Measurements from ENCODE around the gene SVOPL.
"Not testable (repeated sequence)": the region's sequence is repeated elsewhere in the genome, so short reads cannot be mapped to it uniquely, and the experiment has no call there.

SVOPL gene

GRCh38 chr7:138735399-138735798 lies 34.2 kb upstream of the SVOPL start:
- Histone ChIP-seq H3K27me3 (ENCODE audit: control insufficient read depth, insufficient read depth, low read length, poor library complexity, severe bottlenecking) (no peaks in the 10 kb centered on the region), H3K4me3 (ENCODE audit: insufficient read depth, low read depth, low read length) (no peak overlapping the region), H3K36me3 (ENCODE audit: control insufficient read depth, insufficient read depth, low read length) (no peaks in the 10 kb centered on the region), H3K27ac (ENCODE audit: insufficient read depth, low read depth, low read length, poor library complexity, severe bottlenecking) (no peak overlapping the region), H3K4me1 (ENCODE audit: control insufficient read depth, insufficient read depth, low read length) (no peaks in the 10 kb centered on the region), H3K9me3 (ENCODE audit: control insufficient read depth, low read length) (no peaks in the 10 kb centered on the region)
- WGBS, 2 experiments = 70 to 71% methylated on average over 6 of the region's 6 CpGs

GRCh38 chr7:138731733-138732132 lies 30.6 kb upstream of the SVOPL start:
- H3K4me1 ChIP-seq (ENCODE audit: control insufficient read depth, insufficient read depth, low read length); H3K4me3 ChIP-seq (ENCODE audit: insufficient read depth, low read depth, low read length); H3K27me3 ChIP-seq (ENCODE audit: control insufficient read depth, insufficient read depth, low read length, poor library complexity, severe bottlenecking); H3K27ac ChIP-seq (ENCODE audit: insufficient read depth, low read depth, low read length, poor library complexity, severe bottlenecking); H3K9me3 ChIP-seq (ENCODE audit: control insufficient read depth, low read length); H3K36me3 ChIP-seq (ENCODE audit: control insufficient read depth, insufficient read depth, low read length): not testable (repeated sequence)
- WGBS, 2 experiments = 95 to 96% methylated on average over 5 of the region's 5 CpGs

GRCh38 chr7:138729444-138729843 lies 28.3 kb upstream of the SVOPL start:
- H3K4me3 ChIP-seq (ENCODE audit: insufficient read depth, low read depth, low read length) = no peak overlapping the region
- H3K4me1 ChIP-seq (ENCODE audit: control insufficient read depth, insufficient read depth, low read length) = no peaks in the 10 kb centered on the region
- H3K27ac ChIP-seq (ENCODE audit: insufficient read depth, low read depth, low read length, poor library complexity, severe bottlenecking) = no peak overlapping the region
- H3K27me3 ChIP-seq (ENCODE audit: control insufficient read depth, insufficient read depth, low read length, poor library complexity, severe bottlenecking) = no peaks in the 10 kb centered on the region
- WGBS, 2 experiments = 90 to 91% methylated on average over 9 of the region's 9 CpGs
- H3K36me3 ChIP-seq (ENCODE audit: control insufficient read depth, insufficient read depth, low read length) = no peaks in the 10 kb centered on the region
- no peaks in the 10 kb centered on the region for H3K9me3 ChIP-seq (ENCODE audit: control insufficient read depth, low read length)

- 93 to 96% methylated on average over 10 of the region's 10 CpGs for WGBS, 2 experiments
- Histone ChIP-seq H3K4me3 (ENCODE audit: insufficient read depth, low read depth, low read length) (no peak overlapping the region), H3K9me3 (ENCODE audit: control insufficient read depth, low read length) (no peaks in the 10 kb centered on the region), H3K27ac (ENCODE audit: insufficient read depth, low read depth, low read length, poor library complexity, severe bottlenecking) (no peak overlapping the region), H3K36me3 (ENCODE audit: control insufficient read depth, insufficient read depth, low read length) (no peaks in the 10 kb centered on the region), H3K27me3 (ENCODE audit: control insufficient read depth, insufficient read depth, low read length, poor library complexity, severe bottlenecking) (no peaks in the 10 kb centered on the region), H3K4me1 (ENCODE audit: control insufficient read depth, insufficient read depth, low read length) (no peaks in the 10 kb centered on the region)
These were observed 26.4 kb upstream of the SVOPL start for GRCh38 chr7:138727336-138728099.

- 80 to 84% methylated on average over 9 of the region's 9 CpGs for WGBS, 2 experiments
These were observed 25.1 kb upstream of the SVOPL start for GRCh38 chr7:138726288-138726687.

GRCh38 chr7:138720286-138720685 lies 19.1 kb upstream of the SVOPL start:
- no peaks in the 10 kb centered on the region for H3K36me3 ChIP-seq (ENCODE audit: control insufficient read depth, insufficient read depth, low read length)
- no peak overlapping the region for H3K27ac ChIP-seq (ENCODE audit: insufficient read depth, low read depth, low read length, poor library complexity, severe bottlenecking)
- no peaks in the 10 kb centered on the region for H3K4me1 ChIP-seq (ENCODE audit: control insufficient read depth, insufficient read depth, low read length)
- H3K27me3 ChIP-seq (ENCODE audit: control insufficient read depth, insufficient read depth, low read length, poor library complexity, severe bottlenecking) = no peaks in the 10 kb centered on the region
- WGBS, 2 experiments = 83 to 86% methylated on average over 4 of the region's 4 CpGs
- H3K9me3 ChIP-seq (ENCODE audit: control insufficient read depth, low read length) = no peaks in the 10 kb centered on the region
- no peak overlapping the region for H3K4me3 ChIP-seq (ENCODE audit: insufficient read depth, low read depth, low read length)

More at GRCh38 chr7:138726288-138726687, 25.1 kb upstream of the SVOPL start:
- Histone ChIP-seq H3K27ac (ENCODE audit: insufficient read depth, low read depth, low read length, poor library complexity, severe bottlenecking) (no peak overlapping the region), H3K4me1 (ENCODE audit: control insufficient read depth, insufficient read depth, low read length) (no peaks in the 10 kb centered on the region), H3K9me3 (ENCODE audit: control insufficient read depth, low read length) (no peaks in the 10 kb centered on the region), H3K4me3 (ENCODE audit: insufficient read depth, low read depth, low read length) (no peak overlapping the region), H3K27me3 (ENCODE audit: control insufficient read depth, insufficient read depth, low read length, poor library complexity, severe bottlenecking) (no peaks in the 10 kb centered on the region), H3K36me3 (ENCODE audit: control insufficient read depth, insufficient read depth, low read length) (no peaks in the 10 kb centered on the region)

- Histone ChIP-seq H3K9me3 (ENCODE audit: control insufficient read depth, low read length) (no peaks in the 10 kb centered on the region), H3K4me3 (ENCODE audit: insufficient read depth, low read depth, low read length) (no peak overlapping the region), H3K36me3 (ENCODE audit: control insufficient read depth, insufficient read depth, low read length) (no peaks in the 10 kb centered on the region), H3K27me3 (ENCODE audit: control insufficient read depth, insufficient read depth, low read length, poor library complexity, severe bottlenecking) (no peaks in the 10 kb centered on the region), H3K4me1 (ENCODE audit: control insufficient read depth, insufficient read depth, low read length) (no peaks in the 10 kb centered on the region), H3K27ac (ENCODE audit: insufficient read depth, low read depth, low read length, poor library complexity, severe bottlenecking) (no peak overlapping the region)
- WGBS, 2 experiments = 96% methylated on average over 7 of the region's 7 CpGs
These were observed 15.7 kb upstream of the SVOPL start for GRCh38 chr7:138716889-138717288.

GRCh38 chr7:138713191-138713590 lies 12.0 kb upstream of the SVOPL start:
- H3K27me3 ChIP-seq (ENCODE audit: control insufficient read depth, insufficient read depth, low read length, poor library complexity, severe bottlenecking) = no peaks in the 10 kb centered on the region
- no peaks in the 10 kb centered on the region for H3K36me3 ChIP-seq (ENCODE audit: control insufficient read depth, insufficient read depth, low read length)
- H3K4me3 ChIP-seq (ENCODE audit: insufficient read depth, low read depth, low read length) = no peak overlapping the region
- H3K4me1 ChIP-seq (ENCODE audit: control insufficient read depth, insufficient read depth, low read length) = no peaks in the 10 kb centered on the region
- WGBS, 2 experiments = 85 to 89% methylated on average over 7 of the region's 7 CpGs
- H3K9me3 ChIP-seq (ENCODE audit: control insufficient read depth, low read length) = no peaks in the 10 kb centered on the region
- no peak overlapping the region for H3K27ac ChIP-seq (ENCODE audit: insufficient read depth, low read depth, low read length, poor library complexity, severe bottlenecking)

GRCh38 chr7:138712652-138713051 lies 11.5 kb upstream of the SVOPL start:
- H3K27ac ChIP-seq (ENCODE audit: insufficient read depth, low read depth, low read length, poor library complexity, severe bottlenecking) = no peak overlapping the region
- H3K4me3 ChIP-seq (ENCODE audit: insufficient read depth, low read depth, low read length) = no peak overlapping the region
- H3K27me3 ChIP-seq (ENCODE audit: control insufficient read depth, insufficient read depth, low read length, poor library complexity, severe bottlenecking) = no peaks in the 10 kb centered on the region
- WGBS, 2 experiments = 94 to 96% methylated on average over 9 of the region's 9 CpGs
- no peaks in the 10 kb centered on the region for H3K36me3 ChIP-seq (ENCODE audit: control insufficient read depth, insufficient read depth, low read length)
- H3K4me1 ChIP-seq (ENCODE audit: control insufficient read depth, insufficient read depth, low read length) = no peaks in the 10 kb centered on the region
- no peaks in the 10 kb centered on the region for H3K9me3 ChIP-seq (ENCODE audit: control insufficient read depth, low read length)

GRCh38 chr7:138710536-138711385 lies 9.6 kb upstream of the SVOPL start:
- H3K27ac ChIP-seq (ENCODE audit: insufficient read depth, low read depth, low read length, poor library complexity, severe bottlenecking) = no peak overlapping the region
- H3K36me3 ChIP-seq (ENCODE audit: control insufficient read depth, insufficient read depth, low read length) = no peaks in the 10 kb centered on the region
- H3K4me1 ChIP-seq (ENCODE audit: control insufficient read depth, insufficient read depth, low read length) = no peaks in the 10 kb centered on the region
- no peak overlapping the region for H3K4me3 ChIP-seq (ENCODE audit: insufficient read depth, low read depth, low read length)
- 85 to 87% methylated on average over 15 of the region's 15 CpGs for WGBS, 2 experiments
- H3K27me3 ChIP-seq (ENCODE audit: control insufficient read depth, insufficient read depth, low read length, poor library complexity, severe bottlenecking) = no peaks in the 10 kb centered on the region
- no peaks in the 10 kb centered on the region for H3K9me3 ChIP-seq (ENCODE audit: control insufficient read depth, low read length)

Measured in ectodermal cell (in vitro differentiated cells).